CD4-positive, CD25-positive, alpha-beta regulatory T cell (primary cell): ENCODE results near the gene KIF21B. TPM values are rescaled to one million over a fixed set of nuclear protein-coding genes. Genes with fewer than 3 reads are reported as not detected.
A peak's percentile ranks its signal among the peaks of the same experiment; 100 is the strongest.

Source experiments
- ATAC-seq, 2 donors: fragments of 150-1000 bp; cut with Tn5 transposase; one replicate each; pipeline ENCODE4 v1.10.0; 2021; ENCODE audit warnings: low read depth in 2 of 2, moderate number of reproducible peaks in 2 of 2, moderate library complexity in 1 of 2
- DNase-seq, 3 donors: peaks; one replicate each; pipeline versions ENCODE4 v3.0.0 to v3.0.0-alpha.2; 2012 to 2022; ENCODE audit warnings: mixed read lengths in 1 of 3
- H3K27ac ChIP-seq: one replicate; pipeline ENCODE4 v1.7.0; 2013; ENCODE audit warnings: mild to moderate bottlenecking, low read length; ENCODE audit not compliant: insufficient read depth, poor library complexity, severe bottlenecking
- H3K27me3 ChIP-seq: one replicate; pipeline ENCODE4 v1.7.0; 2013; ENCODE audit warnings: low read length; ENCODE audit not compliant: control insufficient read depth, insufficient read depth
- H3K36me3 ChIP-seq: one replicate; pipeline ENCODE4 v1.7.0; 2013; ENCODE audit warnings: mild to moderate bottlenecking, low read length, moderate library complexity; ENCODE audit not compliant: control insufficient read depth, insufficient read depth
- H3K4me1 ChIP-seq: 2 replicates; pipeline ENCODE4 v1.7.0; 2013; ENCODE audit warnings: mild to moderate bottlenecking, low read length; ENCODE audit not compliant: insufficient read depth, control insufficient read depth, poor library complexity, severe bottlenecking
- H3K4me3 ChIP-seq: one replicate; pipeline ENCODE4 v1.7.0; 2013; ENCODE audit warnings: low read depth, mild to moderate bottlenecking, low read length, moderate library complexity
- H3K9me3 ChIP-seq, 2 experiments: 1 replicate in 1 of 2; 2 replicates in 1 of 2; pipeline ENCODE4 v1.7.0; 2013; ENCODE audit warnings: low read length in 2 of 2, mild to moderate bottlenecking in 1 of 2, moderate library complexity in 1 of 2; ENCODE audit not compliant: control insufficient read depth in 2 of 2
- H3K27ac Mint-ChIP-seq, 3 donors: one replicate each; pipeline ENCODE4 v1.8.0; 2020 to 2022; ENCODE audit warnings: mild to moderate bottlenecking in 3 of 3, mixed read lengths in 3 of 3, moderate library complexity in 2 of 3
- H3K27me3 Mint-ChIP-seq: one replicate; pipeline ENCODE4 v1.8.0; 2022; ENCODE audit warnings: mild to moderate bottlenecking, mixed read lengths
- H3K36me3 Mint-ChIP-seq: one replicate; pipeline ENCODE4 v1.8.0; 2020; ENCODE audit warnings: mixed read lengths
- H3K4me1 Mint-ChIP-seq, 4 donors: one replicate each; pipeline ENCODE4 v1.8.0; 2020 to 2022; ENCODE audit warnings: mixed read lengths in 4 of 4, mild to moderate bottlenecking in 1 of 4
- H3K4me3 Mint-ChIP-seq, 4 donors: one replicate each; pipeline ENCODE4 v1.8.0; 2020 to 2022; ENCODE audit warnings: mild to moderate bottlenecking in 4 of 4, mixed read lengths in 4 of 4, moderate library complexity in 3 of 4
- H3K9me3 Mint-ChIP-seq, 7 donors: one replicate each; pipeline ENCODE4 v1.8.0; 2020 to 2022; ENCODE audit warnings: mixed read lengths in 7 of 7, mild to moderate bottlenecking in 3 of 7, moderate library complexity in 2 of 7
- polyA plus RNA-seq, 4 donors: library from polyadenylated mRNA; unstranded; fragments of 300-500 nt; fragmentation: Illumina TruSeq; gene quantifications; one replicate each; pipeline ENCODE4 v1.2.3, GENCODE V29; 2021
- total RNA-seq: library from RNA; stranded (reverse); gene quantifications from one replicate; pipeline ENCODE4 v1.2.3, GENCODE V29; 2022

KIF21B gene
- total and polyA plus RNA-seq, 5 donors from 2014 or later = 2.3 to 96.9 (median 3.3) TPM

- H3K4me1 ChIP-seq = peaks cover 83% of the 10 kb centered on the region
- no peak for DNase-seq
- ATAC-seq = no peak
- Mint-ChIP-seq H3K27me3 (no peaks in the 10 kb centered on the region), H3K9me3 (no peaks in the 10 kb centered on the region), H3K4me3 (peak overlapping the region in 1 of 4 donors; percentile 77), H3K36me3 (peaks cover 13% of the 10 kb centered on the region), H3K27ac (peak overlapping the region; percentile 14 to 89 (median 82)), H3K4me1 (peaks cover 15 to 84% (median 56%) of the 10 kb centered on the region in 4 donors)
- peaks cover 20% of the 10 kb centered on the region for H3K36me3 ChIP-seq
- no peak overlapping the region for H3K27ac ChIP-seq
- no peak overlapping the region for H3K4me3 ChIP-seq
- H3K9me3 ChIP-seq = no peaks in the 10 kb centered on the region
- no peaks in the 10 kb centered on the region for H3K27me3 ChIP-seq
These were observed 11.9 kb downstream of the KIF21B start for GRCh38 chr1:201011616-201012015.

- Mint-ChIP-seq H3K4me1 (peaks cover 8 to 69% (median 46%) of the 10 kb centered on the region in 4 donors), H3K36me3 (peaks cover 6% of the 10 kb centered on the region), H3K9me3 (no peaks in the 10 kb centered on the region), H3K27ac (peak overlapping the region; percentile 60 to 85 (median 71)), H3K4me3 (peak overlapping the region in 1 of 4 donors; percentile 41), H3K27me3 (no peaks in the 10 kb centered on the region)
- no peaks in the 10 kb centered on the region for H3K27me3 ChIP-seq
- H3K4me1 ChIP-seq = peaks cover 68% of the 10 kb centered on the region
- H3K9me3 ChIP-seq = no peaks in the 10 kb centered on the region
- peaks cover 35% of the 10 kb centered on the region for H3K36me3 ChIP-seq
- no peak overlapping the region for H3K4me3 ChIP-seq
- ATAC-seq (no peak), DNase-seq (no peak)
- no peak overlapping the region for H3K27ac ChIP-seq
These were observed 13.4 kb downstream of the KIF21B start for GRCh38 chr1:201009962-201010645.

- Histone ChIP-seq H3K4me1 (peaks cover 56% of the 10 kb centered on the region), H3K27ac (no peak overlapping the region), H3K36me3 (peaks cover 48% of the 10 kb centered on the region), H3K27me3 (no peaks in the 10 kb centered on the region), H3K4me3 (no peak overlapping the region), H3K9me3 (no peaks in the 10 kb centered on the region)
- ATAC-seq (no peak), DNase-seq (no peak)
- peaks cover 15% of the 10 kb centered on the region for H3K36me3 Mint-ChIP-seq
- H3K9me3 Mint-ChIP-seq = no peaks in the 10 kb centered on the region
- peak overlapping the region in 1 of 4 donors; percentile 15 for H3K4me3 Mint-ChIP-seq
- H3K27me3 Mint-ChIP-seq = no peaks in the 10 kb centered on the region
- H3K4me1 Mint-ChIP-seq = peaks cover 5 to 57% (median 40%) of the 10 kb centered on the region in 4 donors
- peak overlapping the region in 2 of 3 donors; percentile 60 to 86 for H3K27ac Mint-ChIP-seq
These were observed 14.7 kb downstream of the KIF21B start for GRCh38 chr1:201008666-201009360.

- DNase-seq (no peak), ATAC-seq (no peak)
- H3K9me3 Mint-ChIP-seq = no peaks in the 10 kb centered on the region
- Histone ChIP-seq H3K4me3 (no peak overlapping the region), H3K9me3 (no peaks in the 10 kb centered on the region), H3K4me1 (peaks cover 44% of the 10 kb centered on the region), H3K27me3 (no peaks in the 10 kb centered on the region), H3K27ac (no peak overlapping the region), H3K36me3 (peaks cover 61% of the 10 kb centered on the region)
- peaks cover 5 to 44% (median 31%) of the 10 kb centered on the region in 4 donors for H3K4me1 Mint-ChIP-seq
- no peak overlapping the region for H3K27ac Mint-ChIP-seq
- H3K4me3 Mint-ChIP-seq = no peak overlapping the region
- H3K27me3 Mint-ChIP-seq = no peaks in the 10 kb centered on the region
- H3K36me3 Mint-ChIP-seq = peaks cover 27% of the 10 kb centered on the region
These were observed 16.0 kb downstream of the KIF21B start for GRCh38 chr1:201007481-201007880.

GRCh38 chr1:201006450-201006849 lies 17.1 kb downstream of the KIF21B start:
- Mint-ChIP-seq H3K4me1 (peaks cover 4 to 33% (median 24%) of the 10 kb centered on the region in 4 donors), H3K27ac (no peak overlapping the region), H3K4me3 (no peak overlapping the region), H3K36me3 (peaks cover 33% of the 10 kb centered on the region), H3K27me3 (no peaks in the 10 kb centered on the region), H3K9me3 (no peaks in the 10 kb centered on the region)
- peaks cover 68% of the 10 kb centered on the region for H3K36me3 ChIP-seq
- H3K27me3 ChIP-seq = no peaks in the 10 kb centered on the region
- no peak for ATAC-seq
- H3K27ac ChIP-seq = no peak overlapping the region
- peaks cover 33% of the 10 kb centered on the region for H3K4me1 ChIP-seq
- no peak overlapping the region for H3K4me3 ChIP-seq
- no peak for DNase-seq
- H3K9me3 ChIP-seq = no peaks in the 10 kb centered on the region

GRCh38 chr1:201004732-201005131 lies 18.8 kb downstream of the KIF21B start:
- ATAC-seq = no peak
- no peak for DNase-seq
- no peak overlapping the region for H3K27ac Mint-ChIP-seq
- peaks cover 35% of the 10 kb centered on the region for H3K36me3 Mint-ChIP-seq
- peaks cover 0 to 22% (median 13%) of the 10 kb centered on the region in 4 donors for H3K4me1 Mint-ChIP-seq
- no peak overlapping the region for H3K27ac ChIP-seq
- no peaks in the 10 kb centered on the region for H3K27me3 ChIP-seq
- no peak overlapping the region for H3K4me3 Mint-ChIP-seq
- no peaks in the 10 kb centered on the region for H3K9me3 Mint-ChIP-seq
- H3K4me1 ChIP-seq = peaks cover 18% of the 10 kb centered on the region
- no peaks in the 10 kb centered on the region for H3K9me3 ChIP-seq
- H3K36me3 ChIP-seq = peaks cover 77% of the 10 kb centered on the region
- no peak overlapping the region for H3K4me3 ChIP-seq
- no peaks in the 10 kb centered on the region for H3K27me3 Mint-ChIP-seq

GRCh38 chr1:201004154-201004553 lies 19.4 kb downstream of the KIF21B start:
- H3K27me3 Mint-ChIP-seq = no peaks in the 10 kb centered on the region
- H3K27ac Mint-ChIP-seq = peak overlapping the region in 1 of 3 donors; percentile 82
- H3K36me3 Mint-ChIP-seq = peaks cover 40% of the 10 kb centered on the region
- H3K4me1 ChIP-seq = peaks cover 14% of the 10 kb centered on the region
- no peaks in the 10 kb centered on the region for H3K9me3 Mint-ChIP-seq
- DNase-seq (no peak), ATAC-seq (no peak)
- peaks cover 0 to 16% (median 8%) of the 10 kb centered on the region in 4 donors for H3K4me1 Mint-ChIP-seq
- H3K27me3 ChIP-seq = no peaks in the 10 kb centered on the region
- H3K9me3 ChIP-seq = no peaks in the 10 kb centered on the region
- H3K4me3 Mint-ChIP-seq = no peak overlapping the region
- no peak overlapping the region for H3K27ac ChIP-seq
- H3K4me3 ChIP-seq = no peak overlapping the region
- peaks cover 78% of the 10 kb centered on the region for H3K36me3 ChIP-seq
